CD4-positive, alpha-beta T cell treated with Interferon alpha-2 for 1 hour (primary cell): ENCODE measurements around the gene PTPRN2.
"Not testable (repeated sequence)": the region's sequence is repeated elsewhere in the genome, so short reads cannot be mapped to it uniquely, and the experiment has no call there.

Experiments used
- DNase-seq, 2 donors: peaks; one replicate each; pipeline ENCODE4 v3.0.0-alpha.2; 2020 to 2022

Gene PTPRN2

GRCh38 chr7:157593541-157593940, 994.1 kb downstream of the PTPRN2 start:
- no peak for DNase-seq

- not testable (repeated sequence) for DNase-seq
Measured at GRCh38 chr7:157592636-157593320, 994.8 kb downstream of the PTPRN2 start.

GRCh38 chr7:157590526-157590925, 997.1 kb downstream of the PTPRN2 start:
- DNase-seq, result no peak

- no peak for DNase-seq
Measured at GRCh38 chr7:157589680-157590079, 997.9 kb downstream of the PTPRN2 start.

GRCh38 chr7:157587805-157588560, 999.6 kb downstream of the PTPRN2 start:
- no peak for DNase-seq

- no peak for DNase-seq
Measured at GRCh38 chr7:157587051-157587804, 1000.4 kb downstream of the PTPRN2 start.

GRCh38 chr7:157586426-157586955, 1001.1 kb downstream of the PTPRN2 start:
- DNase-seq, result no peak

- peak; percentile 19 to 20 for DNase-seq
Measured at GRCh38 chr7:157585113-157585861, 1002.3 kb downstream of the PTPRN2 start.

- no peak for DNase-seq
Measured at GRCh38 chr7:157584420-157584819, 1003.2 kb downstream of the PTPRN2 start.

GRCh38 chr7:157581740-157582139, 1005.9 kb downstream of the PTPRN2 start:
- no peak for DNase-seq

- DNase-seq, result no peak
Measured at GRCh38 chr7:157580324-157580723, 1007.3 kb downstream of the PTPRN2 start.

- DNase-seq, result no peak
Measured at GRCh38 chr7:157579425-157579824, 1008.2 kb downstream of the PTPRN2 start.

GRCh38 chr7:157577796-157578339, 1009.8 kb downstream of the PTPRN2 start:
- DNase-seq, result no peak

GRCh38 chr7:157577061-157577460, 1010.6 kb downstream of the PTPRN2 start:
- no peak for DNase-seq

- DNase-seq, result peak; percentile 73 to 78
Measured at GRCh38 chr7:157576415-157576814, 1011.2 kb downstream of the PTPRN2 start.

GRCh38 chr7:157575777-157576176, 1011.8 kb downstream of the PTPRN2 start:
- DNase-seq, result peak in 1 of 2 donors; percentile 26

- DNase-seq, result no peak
Measured at GRCh38 chr7:157574914-157575586, 1012.6 kb downstream of the PTPRN2 start.

- no peak for DNase-seq
Measured at GRCh38 chr7:157574120-157574825, 1013.4 kb downstream of the PTPRN2 start.

- no peak for DNase-seq
Measured at GRCh38 chr7:157573244-157573643, 1014.4 kb downstream of the PTPRN2 start.

- DNase-seq, result no peak
Measured at GRCh38 chr7:157572622-157573021, 1015.0 kb downstream of the PTPRN2 start.
